Measurements from ENCODE around the gene APOC1. TPM values are rescaled to one million over a fixed set of nuclear protein-coding genes. Genes with fewer than 3 reads are reported as not detected.

The APOC1 gene
- polyA plus RNA-seq, 3 donors from 2014 or later = 0.47 TPM; not detected in 2

DNA sequence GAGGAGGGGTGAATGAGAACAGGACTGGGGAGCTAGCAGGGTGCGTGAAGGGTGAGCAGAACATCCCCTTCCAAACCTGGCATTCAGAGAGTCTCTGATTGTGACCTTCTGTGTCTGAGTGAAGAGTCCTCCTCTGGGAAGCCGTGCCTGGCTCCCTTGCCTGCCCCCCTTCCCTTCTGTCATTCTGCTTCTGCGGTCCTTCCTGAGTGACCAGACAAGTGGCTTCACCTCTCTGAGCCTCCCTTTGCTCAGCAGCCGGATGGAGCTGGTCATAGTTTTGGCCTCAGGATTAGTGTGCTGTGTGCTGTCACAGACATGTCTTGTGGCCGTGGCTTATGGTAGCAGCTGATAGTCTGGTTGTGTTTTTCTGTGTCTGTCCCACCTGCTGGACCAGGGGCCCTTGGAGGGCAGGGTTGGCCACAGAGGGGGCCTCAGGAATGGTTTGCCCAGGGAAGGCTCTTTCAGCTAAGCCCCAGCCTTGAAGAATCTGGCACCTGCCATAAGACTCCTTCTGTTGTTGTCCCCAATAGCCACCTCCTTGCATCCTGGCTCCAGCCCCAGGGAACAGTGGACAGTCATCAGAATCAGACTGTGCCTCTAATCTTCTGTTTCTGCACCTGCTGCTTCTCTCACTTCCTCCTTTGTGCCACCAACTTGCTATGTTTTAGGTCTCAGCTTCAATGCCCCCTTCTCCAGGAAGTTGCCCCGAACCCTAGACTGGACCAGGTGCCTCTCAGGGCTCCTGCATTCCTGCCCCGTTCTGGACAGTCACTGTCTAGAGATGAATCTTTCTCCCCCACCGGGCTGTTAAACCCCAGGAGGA, 46.7 kb downstream of the APOC1 start:
- peaks cover 41 to 56% of the 10 kb centered on the region in 2 donors for H3K4me1 Mint-ChIP-seq
- H3K36me3 Mint-ChIP-seq = peaks cover 3 to 10% (median 3%) of the 10 kb centered on the region in 3 donors
- peak overlapping the region in 3 of 6 donors; percentile 11 to 56 (median 44) for H3K27ac Mint-ChIP-seq
- no peak for DNase-seq
- peaks cover 0 to 2% (median 1%) of the 10 kb centered on the region in 3 donors for H3K27me3 Mint-ChIP-seq (ENCODE audit: low read depth in 3 of 3)
- no peak overlapping the region for H3K4me3 Mint-ChIP-seq
- H3K9me3 Mint-ChIP-seq = no peaks in the 10 kb centered on the region

DNA sequence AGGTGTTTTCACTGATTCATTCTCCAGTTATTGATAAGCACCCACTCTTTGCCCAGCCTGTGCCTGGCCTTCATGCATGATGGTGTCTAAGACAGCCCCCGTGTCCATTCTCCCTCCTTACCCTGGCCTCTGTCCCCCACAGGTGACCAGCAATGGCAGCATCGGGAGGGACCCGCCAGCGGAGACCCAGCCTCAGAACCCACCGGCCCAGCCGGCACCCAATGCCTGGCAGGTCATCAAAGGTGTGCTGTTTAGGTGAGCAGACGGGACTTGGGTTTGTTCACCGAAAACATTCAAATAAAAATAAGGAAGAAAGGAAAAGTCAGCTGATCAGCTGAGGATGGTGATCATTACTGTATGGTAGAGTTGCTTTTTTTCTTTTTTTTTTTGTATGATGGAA, 47.4 kb downstream of the APOC1 start:
- no peak overlapping the region for H3K4me3 Mint-ChIP-seq
- H3K4me1 Mint-ChIP-seq = peaks cover 34 to 49% of the 10 kb centered on the region in 2 donors
- no peaks in the 10 kb centered on the region for H3K9me3 Mint-ChIP-seq
- no peak for DNase-seq
- peak overlapping the region in 2 of 6 donors; percentile 30 to 44 for H3K27ac Mint-ChIP-seq
- H3K36me3 Mint-ChIP-seq = peaks cover 3 to 10% (median 3%) of the 10 kb centered on the region in 3 donors
- H3K27me3 Mint-ChIP-seq (ENCODE audit: low read depth in 3 of 3) = peaks cover 0 to 3% (median 2%) of the 10 kb centered on the region in 3 donors

DNA sequence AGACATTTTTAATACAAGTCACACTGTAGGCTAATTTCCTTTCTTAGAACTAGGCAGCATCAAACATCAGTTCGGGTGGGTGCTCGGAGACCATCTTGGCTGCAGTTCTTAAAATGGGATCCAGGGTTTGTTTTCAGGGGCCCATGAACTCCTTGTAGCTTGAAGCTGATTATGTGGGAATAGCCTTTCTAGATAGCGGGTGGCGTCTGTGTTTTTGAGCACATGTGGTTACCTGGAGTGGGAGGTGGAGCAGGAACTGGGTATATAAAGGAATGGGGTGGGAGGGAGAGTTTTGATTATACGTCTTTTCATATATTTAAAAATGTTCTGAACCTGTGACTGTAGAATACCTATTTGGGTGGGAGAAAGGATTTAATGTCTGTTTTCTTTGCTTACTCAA, 53.7 kb downstream of the APOC1 start:
- Mint-ChIP-seq H3K4me3 (no peak overlapping the region), H3K9me3 (no peaks in the 10 kb centered on the region), H3K27ac (peak overlapping the region in 2 of 6 donors; percentile 41 to 67), H3K36me3 (peaks cover 4 to 9% (median 6%) of the 10 kb centered on the region in 3 donors), H3K27me3 (ENCODE audit: low read depth in 3 of 3) (peaks cover 0 to 2% (median 2%) of the 10 kb centered on the region in 3 donors), H3K4me1 (peaks cover 6 to 8% of the 10 kb centered on the region in 2 donors)
- no peak for DNase-seq

DNA sequence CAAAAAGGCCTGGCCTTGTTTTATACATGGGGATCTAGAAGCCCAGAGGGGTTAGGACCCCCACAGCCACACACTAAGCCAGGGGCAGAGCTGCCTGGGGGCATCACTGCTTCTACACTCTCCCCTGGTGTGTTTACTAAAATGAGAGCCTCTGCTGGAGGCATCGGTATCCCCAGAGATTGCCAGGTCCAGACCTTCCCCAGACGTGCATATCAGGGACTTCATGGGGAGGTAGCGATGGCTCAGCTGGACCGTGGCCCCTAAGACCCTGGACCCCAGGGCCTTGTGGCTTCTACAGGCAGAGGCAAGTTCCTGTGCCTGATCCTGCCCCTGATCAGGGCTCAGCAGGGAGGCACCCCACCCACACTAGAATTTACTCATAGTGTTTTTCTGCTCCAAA, 54.3 kb downstream of the APOC1 start:
- Mint-ChIP-seq H3K4me3 (no peak overlapping the region), H3K36me3 (peaks cover 4 to 9% (median 9%) of the 10 kb centered on the region in 3 donors), H3K27me3 (ENCODE audit: low read depth in 3 of 3) (peaks cover 0 to 2% (median 2%) of the 10 kb centered on the region in 3 donors), H3K4me1 (peaks cover 6 to 8% of the 10 kb centered on the region in 2 donors), H3K9me3 (no peaks in the 10 kb centered on the region), H3K27ac (no peak overlapping the region)
- no peak for DNase-seq

Other genes starting within 250 kb of the APOC1 start
- gene CEACAM19, start 243.1 kb upstream of the APOC1 start, polyA plus RNA-seq = under 1 TPM in 1 of 3 donors, not detected in 2; 0.22 TPM
- gene CEACAM16, start 215.5 kb upstream of the APOC1 start, polyA plus RNA-seq = not detected
- gene BCL3, start 165.9 kb upstream of the APOC1 start, polyA plus RNA-seq = 10 to 100 TPM in 2 of 3 donors, 1 to 10 TPM in 1; 5.6 to 10.2 (median 10.2) TPM
- gene CBLC, start 136.7 kb upstream of the APOC1 start, polyA plus RNA-seq = not detected
- not detected for gene BCAM, start 105.5 kb upstream of the APOC1 start, polyA plus RNA-seq
- gene NECTIN2, start 68.3 kb upstream of the APOC1 start, polyA plus RNA-seq = under 1 TPM in 2 of 3 donors, not detected in 1; 0.09 to 0.34 TPM
- gene TOMM40, start 23.4 kb upstream of the APOC1 start, polyA plus RNA-seq = 10 to 100 TPM; 15.5 to 39.7 (median 25.6) TPM
- gene APOE, start 8.8 kb upstream of the APOC1 start, polyA plus RNA-seq = not detected
- gene APOC4, start 27.6 kb downstream of the APOC1 start, polyA plus RNA-seq = not detected
- gene APOC2, start 31.4 kb downstream of the APOC1 start, polyA plus RNA-seq = 1 to 10 TPM in 1 of 3 donors, not detected in 2; 1.4 TPM
- 10 to 100 TPM; 20.8 to 33.1 (median 21.2) TPM for gene CLPTM1, start 40.8 kb downstream of the APOC1 start, polyA plus RNA-seq
- 10 to 100 TPM in 1 of 3 donors, 1 to 10 TPM in 2; 6.0 to 15.4 (median 7.1) TPM for gene RELB, start 86.9 kb downstream of the APOC1 start, polyA plus RNA-seq
- 1 to 10 TPM; 2.7 to 9.0 (median 2.9) TPM for gene CLASRP, start 124.4 kb downstream of the APOC1 start, polyA plus RNA-seq
- gene ZNF296, start 161.9 kb downstream of the APOC1 start, polyA plus RNA-seq = 10 to 100 TPM in 2 of 3 donors, 1 to 10 TPM in 1; 4.0 to 25.6 (median 12.4) TPM
- gene GEMIN7, start 164.7 kb downstream of the APOC1 start, polyA plus RNA-seq = 100 to 1,000 TPM; 120 to 130 (median 123) TPM
- 1 to 10 TPM in 1 of 3 donors, under 1 TPM in 1, not detected in 1; 0.37 to 1.1 TPM for gene PPP1R37, start 178.6 kb downstream of the APOC1 start, polyA plus RNA-seq
- under 1 TPM in 2 of 3 donors, not detected in 1; 0.18 to 0.43 TPM for gene NKPD1, start 246.4 kb downstream of the APOC1 start, polyA plus RNA-seq